Uterus (tissue), 2 donors: ENCODE results near the gene NCEH1.

Experiments
- POLR2A ChIP-seq, 2 donors: fragments of 450-650 bp; IDR thresholded peaks; one replicate each; pipeline ENCODE4 v1.6.1; 2016; ENCODE audit warnings: antibody characterized with exemption in 2 of 2, mild to moderate bottlenecking in 1 of 2, moderate library complexity in 1 of 2
- TF ChIP-seq, protein P1 (sequence below), 4 experiments: fragments of 200-600 bp in 2 of 4; fragments of 450-650 bp in 2 of 4; sonication (generic) in 2 of 4; IDR thresholded peaks; one replicate each; pipeline ENCODE4 v1.5.1; 2016 to 2019; ENCODE audit warnings: antibody characterized with exemption in 4 of 4, mild to moderate bottlenecking in 2 of 4, moderate library complexity in 1 of 4

DNA sequence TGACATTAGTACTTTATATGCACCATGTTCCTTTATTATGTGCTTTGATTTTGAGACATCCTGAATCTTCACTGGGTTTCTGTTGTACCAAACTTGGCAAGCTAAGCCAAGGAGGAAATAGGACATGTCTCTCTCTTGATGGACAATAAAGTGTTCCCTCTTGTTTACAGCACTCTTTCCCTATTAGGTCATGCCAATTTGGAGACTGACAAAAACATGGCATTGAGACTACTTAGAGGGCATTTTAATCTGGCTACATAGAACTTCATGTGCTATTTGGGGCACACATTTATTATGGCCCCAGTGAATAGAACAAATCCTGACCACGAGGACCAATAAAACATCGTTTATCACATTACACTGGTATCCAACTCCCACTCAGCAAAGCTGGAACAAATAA, 102.3 kb downstream of the NCEH1 start:
- no peak for TF ChIP-seq POLR2A (IDR thresholded peaks at IDR 0.05)
- TF ChIP-seq, protein P1, sequence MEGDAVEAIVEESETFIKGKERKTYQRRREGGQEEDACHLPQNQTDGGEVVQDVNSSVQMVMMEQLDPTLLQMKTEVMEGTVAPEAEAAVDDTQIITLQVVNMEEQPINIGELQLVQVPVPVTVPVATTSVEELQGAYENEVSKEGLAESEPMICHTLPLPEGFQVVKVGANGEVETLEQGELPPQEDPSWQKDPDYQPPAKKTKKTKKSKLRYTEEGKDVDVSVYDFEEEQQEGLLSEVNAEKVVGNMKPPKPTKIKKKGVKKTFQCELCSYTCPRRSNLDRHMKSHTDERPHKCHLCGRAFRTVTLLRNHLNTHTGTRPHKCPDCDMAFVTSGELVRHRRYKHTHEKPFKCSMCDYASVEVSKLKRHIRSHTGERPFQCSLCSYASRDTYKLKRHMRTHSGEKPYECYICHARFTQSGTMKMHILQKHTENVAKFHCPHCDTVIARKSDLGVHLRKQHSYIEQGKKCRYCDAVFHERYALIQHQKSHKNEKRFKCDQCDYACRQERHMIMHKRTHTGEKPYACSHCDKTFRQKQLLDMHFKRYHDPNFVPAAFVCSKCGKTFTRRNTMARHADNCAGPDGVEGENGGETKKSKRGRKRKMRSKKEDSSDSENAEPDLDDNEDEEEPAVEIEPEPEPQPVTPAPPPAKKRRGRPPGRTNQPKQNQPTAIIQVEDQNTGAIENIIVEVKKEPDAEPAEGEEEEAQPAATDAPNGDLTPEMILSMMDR (IDR thresholded peaks at IDR 0.05), result no peak
